Right renal pelvis (tissue), 4 donors: ENCODE results near the gene GRM1. TPM values are rescaled to one million over a fixed set of nuclear protein-coding genes. Genes with fewer than 3 reads are reported as not detected.

ENCODE experiments used
- DNase-seq, 4 donors: peaks; one replicate each; pipeline ENCODE4 v3.0.0-alpha.2; 2013; ENCODE audit warnings: low read depth in 4 of 4, low spot score in 3 of 4, missing footprints in 1 of 4
- polyA plus RNA-seq, 4 donors: library from polyadenylated mRNA; unstranded; fragments of 120-200 nt; gene quantifications; one replicate each; pipeline ENCODE4 v1.2.1, GENCODE V29; 2013; ENCODE audit not compliant: insufficient read length in 4 of 4

GRM1 gene
- polyA plus RNA-seq, 4 donors, result 0.15 to 0.27 (median 0.20) TPM

- no peak for DNase-seq
These were observed 332.5 kb downstream of the GRM1 start for GRCh38 chr6:146361128-146361924.

DNA sequence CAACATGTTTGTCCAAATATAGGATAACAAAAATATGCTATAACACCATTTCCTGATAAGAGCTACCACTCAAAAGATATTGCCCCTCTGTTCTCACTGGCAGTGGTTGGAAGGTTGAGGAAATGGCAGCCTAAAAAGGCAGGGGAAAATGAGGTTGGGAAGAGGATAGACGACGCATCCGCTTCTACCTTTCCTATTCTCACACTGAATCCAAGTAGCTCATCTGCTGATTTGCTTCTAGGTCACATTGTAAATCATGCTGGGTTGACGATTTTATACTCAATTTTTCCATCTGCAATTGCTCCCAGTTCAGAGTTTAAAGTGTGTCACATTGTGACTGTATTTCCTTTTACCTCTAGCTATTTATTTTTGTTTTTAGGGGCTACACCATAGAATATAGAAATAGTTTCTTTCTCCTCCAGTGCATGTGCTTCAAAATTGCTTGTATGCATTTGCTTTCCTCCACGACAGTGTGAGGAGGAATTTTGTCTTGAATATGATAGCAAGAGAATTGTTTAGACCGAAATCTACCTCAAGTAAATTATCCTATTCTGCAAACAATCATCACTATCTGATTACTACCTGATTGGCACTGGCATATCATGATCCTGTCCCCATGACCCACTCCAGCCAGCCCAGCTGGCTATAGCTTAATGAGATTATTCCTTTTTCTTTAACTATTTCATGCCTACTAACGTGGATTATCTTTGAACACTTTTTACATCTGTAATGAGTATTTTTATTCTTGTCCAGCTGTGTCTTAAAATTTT, 335.2 kb downstream of the GRM1 start:
- no peak for DNase-seq

GRCh38 chr6:146364816-146365594, 336.1 kb downstream of the GRM1 start:
- no peak for DNase-seq

GRCh38 chr6:146367061-146367460, 338.2 kb downstream of the GRM1 start:
- DNase-seq, result no peak

DNA sequence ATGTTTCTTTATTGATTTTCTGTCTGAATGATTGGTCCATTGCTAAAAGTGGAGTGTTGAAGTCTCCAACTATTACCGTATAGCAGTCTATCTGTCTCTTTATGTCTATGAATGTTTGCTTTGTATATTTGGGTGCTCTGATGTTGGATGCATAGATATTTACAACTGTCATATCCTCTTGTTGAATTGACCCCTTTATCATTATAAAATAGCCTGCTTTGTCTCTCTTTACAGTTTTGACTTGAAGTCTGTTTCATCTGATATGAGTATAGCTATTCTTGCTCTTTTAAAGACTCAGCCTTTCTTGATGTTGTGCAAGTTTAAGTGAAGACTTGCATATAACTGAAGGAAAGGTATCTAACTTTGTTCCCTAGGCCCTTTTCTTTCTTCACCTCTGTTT, 341.0 kb downstream of the GRM1 start:
- DNase-seq, result no peak

GRCh38 chr6:146381486-146381885, 352.6 kb downstream of the GRM1 start:
- DNase-seq, result no peak

- no peak for DNase-seq
These were observed 360.0 kb downstream of the GRM1 start for GRCh38 chr6:146388736-146389364.

GRCh38 chr6:146389740-146390139, 360.9 kb downstream of the GRM1 start:
- DNase-seq, result no peak

GRCh38 chr6:146397638-146398037, 368.8 kb downstream of the GRM1 start:
- no peak for DNase-seq

GRCh38 chr6:146402476-146402875, 373.6 kb downstream of the GRM1 start:
- DNase-seq, result no peak

- DNase-seq, result no peak
These were observed 379.7 kb downstream of the GRM1 start for GRCh38 chr6:146408583-146408982.

DNA sequence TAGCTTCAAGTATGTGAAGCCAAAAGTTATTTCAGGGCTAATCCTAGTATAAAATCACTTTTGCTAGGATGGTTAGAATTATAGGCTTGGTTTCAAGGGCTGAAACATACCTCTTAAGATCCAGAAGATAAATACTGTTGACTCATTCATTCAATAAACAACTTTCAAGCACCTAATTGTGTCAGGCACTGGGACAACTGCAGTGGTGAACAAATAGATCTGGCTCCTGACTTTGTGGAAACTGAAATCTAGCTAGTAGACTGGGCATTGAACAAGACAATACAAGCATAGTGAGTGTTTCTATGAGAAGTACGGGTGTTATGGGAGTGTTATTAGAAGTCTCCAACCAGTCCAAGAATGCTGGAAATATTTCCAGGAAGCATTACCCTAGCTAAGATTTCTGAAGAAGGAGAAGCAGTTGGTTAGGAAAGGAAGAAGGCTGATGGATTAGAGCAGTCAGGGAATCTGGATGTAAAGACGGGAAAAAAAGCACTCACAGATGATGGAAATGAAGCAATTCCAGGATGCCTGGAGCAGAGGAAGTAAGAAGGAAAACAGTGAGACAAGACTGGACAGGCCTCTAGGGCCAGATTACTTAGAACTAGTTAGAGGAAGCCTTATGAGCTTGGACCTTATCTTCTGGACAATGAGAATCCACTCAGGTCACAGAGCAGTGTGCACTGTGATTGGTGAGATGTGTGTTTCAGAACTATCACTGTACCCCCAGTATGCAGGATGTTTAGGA, 382.2 kb downstream of the GRM1 start:
- DNase-seq, result no peak

- no peak for DNase-seq
These were observed 390.7 kb downstream of the GRM1 start for GRCh38 chr6:146419576-146419975.

GRCh38 chr6:146420255-146420654, 391.4 kb downstream of the GRM1 start:
- no peak for DNase-seq

DNA sequence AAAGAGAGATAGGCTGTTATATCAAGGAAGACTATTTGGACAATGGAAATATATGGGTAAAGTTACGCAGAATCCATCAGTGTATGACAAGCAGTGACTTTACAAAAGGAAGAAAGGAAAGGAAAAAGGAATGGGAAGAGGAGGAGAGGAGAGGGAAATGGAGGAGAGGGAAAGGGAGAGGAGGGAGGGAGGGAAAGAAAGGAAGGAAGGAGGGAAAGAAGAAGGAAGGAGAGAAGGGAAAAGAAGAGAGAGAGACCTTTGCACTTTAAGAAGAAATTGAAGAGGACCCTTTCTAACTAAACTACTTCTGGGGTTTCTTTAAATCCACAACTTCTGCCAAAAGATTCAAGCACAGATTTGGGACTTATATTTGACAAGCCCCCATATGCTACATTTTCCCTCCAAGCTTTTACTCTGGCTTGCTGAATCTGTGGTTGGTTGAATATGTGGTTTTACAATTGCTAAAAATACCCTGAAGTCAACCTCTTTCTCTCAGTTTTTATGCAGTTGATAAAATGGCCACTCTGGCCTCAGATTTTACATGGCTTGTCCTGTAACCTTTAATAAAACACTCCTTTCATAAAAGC, 394.0 kb downstream of the GRM1 start:
- no peak for DNase-seq

DNA sequence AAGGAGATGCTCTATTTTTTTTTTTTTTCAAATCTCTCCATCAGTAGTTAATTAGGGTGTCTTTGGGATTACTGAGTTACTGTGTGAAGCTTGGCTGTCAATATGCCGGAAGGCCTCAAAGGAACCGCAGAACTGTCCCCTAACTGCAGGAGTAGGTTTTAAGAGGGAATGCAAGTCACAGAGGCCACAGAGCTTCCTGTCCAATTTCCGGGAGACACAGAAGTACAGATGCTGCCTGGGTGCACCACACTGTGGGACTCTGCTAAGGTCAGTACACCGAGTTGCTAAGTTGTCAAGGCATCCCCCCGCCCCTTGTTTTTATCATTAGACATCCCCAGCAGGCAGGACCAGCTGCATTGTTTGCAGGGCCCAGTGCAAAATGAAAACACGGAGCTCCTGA, 394.6 kb downstream of the GRM1 start:
- DNase-seq, result no peak

DNA sequence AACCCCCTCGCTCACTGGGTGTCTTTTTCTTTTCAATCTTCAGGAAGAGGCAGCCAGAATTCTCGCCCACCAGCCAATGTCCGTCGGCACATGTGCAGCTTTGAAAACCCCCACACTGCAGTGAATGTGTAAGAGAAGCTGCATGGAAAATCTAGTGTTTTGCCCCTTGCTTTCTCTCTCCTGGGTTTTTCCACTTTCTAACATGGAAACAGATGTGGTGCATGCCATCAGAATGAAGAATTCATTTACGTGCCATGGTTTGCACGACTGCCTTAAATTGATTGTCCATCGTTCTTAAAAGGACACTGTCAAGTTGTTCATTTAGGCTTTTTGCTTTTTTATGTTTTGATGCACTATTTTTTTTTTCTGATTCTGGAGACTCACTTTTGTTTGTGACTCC, 397.7 kb downstream of the GRM1 start:
- no peak for DNase-seq

- no peak for DNase-seq
These were observed 401.0 kb downstream of the GRM1 start for GRCh38 chr6:146429831-146430230.

GRCh38 chr6:146433881-146434731, 405.2 kb downstream of the GRM1 start:
- peak in 1 of 4 donors; percentile 5 for DNase-seq
